ENCODE measurements around the gene LDLRAD4.

GRCh38 chr18:13376841-13377351, 158.3 kb downstream of the LDLRAD4 start:
- TF ChIP-seq, protein P1, sequence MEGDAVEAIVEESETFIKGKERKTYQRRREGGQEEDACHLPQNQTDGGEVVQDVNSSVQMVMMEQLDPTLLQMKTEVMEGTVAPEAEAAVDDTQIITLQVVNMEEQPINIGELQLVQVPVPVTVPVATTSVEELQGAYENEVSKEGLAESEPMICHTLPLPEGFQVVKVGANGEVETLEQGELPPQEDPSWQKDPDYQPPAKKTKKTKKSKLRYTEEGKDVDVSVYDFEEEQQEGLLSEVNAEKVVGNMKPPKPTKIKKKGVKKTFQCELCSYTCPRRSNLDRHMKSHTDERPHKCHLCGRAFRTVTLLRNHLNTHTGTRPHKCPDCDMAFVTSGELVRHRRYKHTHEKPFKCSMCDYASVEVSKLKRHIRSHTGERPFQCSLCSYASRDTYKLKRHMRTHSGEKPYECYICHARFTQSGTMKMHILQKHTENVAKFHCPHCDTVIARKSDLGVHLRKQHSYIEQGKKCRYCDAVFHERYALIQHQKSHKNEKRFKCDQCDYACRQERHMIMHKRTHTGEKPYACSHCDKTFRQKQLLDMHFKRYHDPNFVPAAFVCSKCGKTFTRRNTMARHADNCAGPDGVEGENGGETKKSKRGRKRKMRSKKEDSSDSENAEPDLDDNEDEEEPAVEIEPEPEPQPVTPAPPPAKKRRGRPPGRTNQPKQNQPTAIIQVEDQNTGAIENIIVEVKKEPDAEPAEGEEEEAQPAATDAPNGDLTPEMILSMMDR (IDR thresholded peaks at IDR 0.05), result no peak
- no peak for TF ChIP-seq RCOR1 (IDR thresholded peaks at IDR 0.05; ENCODE audit: low read length)
- TF ChIP-seq EZH2phosphoT487 (IDR thresholded peaks at IDR 0.05; ENCODE audit: borderline replicate concordance, low read depth), result no peak

Measured in SK-N-SH (cell line).